Stimulated activated memory B cell treated with anti-CD40 and anti-IgM and Interleukin-4, amounts not matched to agents 10 μg/mL and 1 μg/mL and 100 μg/mL, for 72 hours (primary cell): Measurements from ENCODE around the gene LINC00237.

Experiments
- ATAC-seq: fragments of 150-1000 bp; cut with Tn5 transposase; 2 replicates; pipeline ENCODE4 v1.10.0; 2021
- H3K27ac Mint-ChIP-seq: one replicate; pipeline ENCODE4 v1.8.0; 2022; ENCODE audit warnings: mild to moderate bottlenecking, mixed read lengths
- H3K27me3 Mint-ChIP-seq: one replicate; pipeline ENCODE4 v1.8.0; 2022; ENCODE audit warnings: mixed read lengths
- H3K36me3 Mint-ChIP-seq: one replicate; pipeline ENCODE4 v1.8.0; 2022; ENCODE audit warnings: mixed read lengths
- H3K4me1 Mint-ChIP-seq: one replicate; pipeline ENCODE4 v1.8.0; 2022; ENCODE audit warnings: mixed read lengths
- H3K4me3 Mint-ChIP-seq: one replicate; pipeline ENCODE4 v1.8.0; 2022; ENCODE audit warnings: mild to moderate bottlenecking, moderate library complexity, mixed read lengths
- H3K9me3 Mint-ChIP-seq: one replicate; pipeline ENCODE4 v1.8.0; 2022; ENCODE audit warnings: mixed read lengths

LINC00237 gene

DNA sequence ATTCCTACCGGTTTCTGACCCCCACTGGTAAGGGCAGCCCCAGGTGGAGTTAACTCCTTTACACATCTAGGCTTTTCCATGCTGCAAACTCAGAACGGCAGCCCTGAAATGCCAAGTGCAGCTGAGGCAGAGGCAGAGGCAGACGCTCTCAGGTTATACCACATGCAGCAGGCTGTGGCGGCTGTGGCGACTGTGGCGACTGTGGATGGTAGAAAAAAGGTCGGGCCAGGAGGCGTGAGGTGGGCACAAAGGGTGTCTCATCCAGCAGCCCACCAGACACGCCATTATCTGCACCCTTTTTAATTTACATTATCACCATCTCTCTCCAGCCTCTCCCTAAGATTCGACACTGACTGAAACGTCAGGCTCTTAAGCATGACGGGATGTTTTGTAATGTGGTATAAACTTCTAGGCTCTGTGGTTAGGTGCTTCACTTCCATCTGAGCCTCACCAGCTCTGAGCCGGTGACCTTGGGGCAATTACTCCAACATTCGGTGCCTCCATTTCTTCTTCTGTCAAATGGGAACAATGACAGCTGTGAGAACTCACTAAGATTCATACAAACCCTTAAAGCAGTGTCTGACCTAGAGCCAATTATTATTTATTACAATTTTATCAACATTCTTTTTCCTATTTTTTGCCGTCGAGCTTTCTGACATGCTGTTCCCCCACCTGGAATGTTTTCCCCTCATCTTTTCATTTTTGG lies 27.9 kb upstream of the LINC00237 start:
- no peaks in the 10 kb centered on the region for H3K9me3 Mint-ChIP-seq
- ATAC-seq = no peak
- H3K27me3 Mint-ChIP-seq = no peaks in the 10 kb centered on the region
- peaks cover 57% of the 10 kb centered on the region for H3K36me3 Mint-ChIP-seq
- H3K4me3 Mint-ChIP-seq = no peak overlapping the region
- no peak overlapping the region for H3K27ac Mint-ChIP-seq
- H3K4me1 Mint-ChIP-seq = peaks cover under 1% of the 10 kb centered on the region

- no peak for ATAC-seq
- H3K36me3 Mint-ChIP-seq = peaks cover 55% of the 10 kb centered on the region
- H3K27ac Mint-ChIP-seq = no peak overlapping the region
These were observed 27.2 kb upstream of the LINC00237 start for GRCh38 chr20:21133404-21133803.

DNA sequence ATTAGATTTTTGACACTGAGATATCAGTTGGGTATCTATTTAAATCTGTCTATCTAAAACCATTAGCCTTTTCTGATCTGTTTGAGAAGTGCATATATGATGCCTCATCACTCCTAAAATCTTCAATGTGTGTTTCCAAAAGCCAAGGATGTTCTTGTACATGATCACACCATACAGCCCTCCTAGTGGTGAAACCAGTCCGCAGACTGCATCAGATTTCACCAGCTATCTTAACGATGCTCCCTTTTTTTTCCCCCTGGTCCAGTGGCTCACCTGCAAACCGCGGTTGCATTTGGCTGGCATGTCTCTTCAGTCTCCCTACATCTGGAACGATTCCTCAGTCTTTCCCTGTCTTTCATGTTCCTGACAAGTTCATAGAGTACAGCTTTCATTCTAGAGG lies 23.7 kb upstream of the LINC00237 start:
- H3K4me3 Mint-ChIP-seq = no peak overlapping the region

More at GRCh38 chr20:21133404-21133803, 27.2 kb upstream of the LINC00237 start:
- Mint-ChIP-seq H3K27me3 (no peaks in the 10 kb centered on the region), H3K9me3 (no peaks in the 10 kb centered on the region), H3K4me1 (peaks cover 5% of the 10 kb centered on the region), H3K4me3 (no peak overlapping the region)

DNA sequence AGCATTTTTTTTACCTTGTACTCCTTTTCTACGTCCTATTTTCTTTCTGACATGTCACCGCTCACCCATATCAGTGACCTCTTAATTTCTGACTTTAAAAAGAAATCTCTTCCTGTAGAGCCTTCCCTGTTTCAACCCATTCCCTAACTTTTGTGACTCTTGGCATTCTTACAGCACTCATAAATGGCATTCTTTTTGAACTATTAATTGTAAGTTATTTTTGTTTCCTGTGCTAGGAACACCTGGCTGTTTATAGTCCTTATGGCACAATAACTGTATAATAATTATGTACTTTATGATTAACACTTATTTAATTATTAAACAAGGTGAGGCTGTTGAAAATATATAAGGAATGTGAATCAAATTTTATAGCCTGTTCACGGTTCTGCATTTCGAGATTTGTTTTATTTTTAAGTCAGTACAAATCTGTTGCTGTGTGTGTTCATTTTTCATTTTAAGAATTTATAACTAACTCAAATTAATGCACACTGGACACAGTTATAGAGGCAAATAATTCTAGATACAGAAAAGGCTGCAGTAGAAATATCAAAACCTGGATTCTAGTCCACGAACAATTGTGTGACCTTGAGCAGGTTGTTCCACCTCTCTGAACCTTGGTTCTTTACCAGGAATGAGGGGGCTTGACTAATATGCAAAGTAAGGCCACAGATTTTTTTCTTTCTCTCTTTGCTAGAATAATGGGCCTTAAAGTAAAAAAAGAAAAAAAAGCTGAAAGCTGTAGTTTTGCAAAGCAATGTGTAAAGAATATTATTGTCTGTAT lies 21.2 kb upstream of the LINC00237 start:
- Mint-ChIP-seq H3K27ac (peak overlapping the region; percentile 90), H3K4me3 (peak overlapping the region; percentile 85), H3K4me1 (peaks cover 18% of the 10 kb centered on the region), H3K27me3 (no peaks in the 10 kb centered on the region), H3K9me3 (no peaks in the 10 kb centered on the region), H3K36me3 (peaks cover 16% of the 10 kb centered on the region)
- ATAC-seq = no peak

More for the DNA sequence above, 23.7 kb upstream of the LINC00237 start:
- Mint-ChIP-seq H3K4me1 (peaks cover 18% of the 10 kb centered on the region), H3K36me3 (peaks cover 29% of the 10 kb centered on the region), H3K27ac (no peak overlapping the region), H3K27me3 (no peaks in the 10 kb centered on the region), H3K9me3 (no peaks in the 10 kb centered on the region)
- ATAC-seq = no peak

DNA sequence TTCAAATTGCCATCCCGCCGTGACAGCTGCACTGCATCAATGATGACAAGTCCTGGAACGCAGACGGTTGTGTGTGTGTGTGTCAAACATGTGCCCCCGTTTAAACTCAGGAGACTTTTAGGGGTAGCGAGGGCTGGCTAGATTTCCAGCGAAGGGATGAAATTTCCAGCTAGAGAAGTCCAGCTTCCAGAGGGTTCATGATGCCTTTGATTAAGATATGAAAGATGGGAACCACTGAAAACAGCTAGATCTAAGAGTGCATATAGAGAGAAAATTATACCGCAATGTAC lies 20.4 kb upstream of the LINC00237 start:
- Mint-ChIP-seq H3K4me3 (peak overlapping the region; percentile 85), H3K36me3 (peaks cover 12% of the 10 kb centered on the region)

DNA sequence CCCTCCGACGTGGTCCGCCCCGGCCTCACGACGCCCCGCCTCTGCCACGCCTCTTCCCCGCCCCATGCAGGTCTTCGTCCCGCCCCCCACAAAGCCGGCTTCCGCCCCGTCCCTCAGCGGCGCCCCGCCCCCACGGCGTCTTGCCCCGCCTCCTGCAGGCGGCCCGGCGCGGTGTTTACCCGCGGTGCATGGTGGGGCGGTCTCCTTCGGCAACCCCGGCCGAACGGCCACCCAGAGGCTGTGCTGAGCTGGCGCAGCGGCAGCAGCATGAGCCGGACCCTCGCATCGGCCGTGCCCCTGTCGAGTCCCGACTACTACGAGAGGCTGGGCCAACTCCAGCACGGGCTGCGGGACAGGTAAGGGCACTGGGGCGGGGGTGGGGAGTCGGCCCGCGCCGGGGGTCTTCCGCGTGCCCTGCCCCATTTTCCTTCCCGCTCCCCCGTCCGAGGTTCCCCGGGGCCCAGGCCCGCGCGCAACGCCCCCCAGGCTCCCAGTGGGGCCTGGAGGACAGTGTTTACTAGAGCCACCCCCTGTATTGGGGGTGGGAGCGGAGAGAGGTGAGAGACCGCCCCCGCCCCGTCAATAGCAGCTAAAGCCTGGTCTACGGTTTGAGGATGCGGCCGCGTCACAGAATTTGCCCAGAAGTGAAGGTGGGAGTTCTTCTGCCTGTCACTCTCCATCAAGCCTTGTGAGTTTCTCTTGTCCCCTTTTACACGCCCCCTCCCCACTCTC lies 19.9 kb upstream of the LINC00237 start, which contains the start of gene KIZ:
TSS of gene KIZ (plus strand) at position 234 of the 732 bp plus-strand sequence. CDS start at position 268, 34 bp downstream.
- H3K4me3 Mint-ChIP-seq = peak within 1 kb of the TSS; percentile 85
- no peaks in the 10 kb centered on the region for H3K9me3 Mint-ChIP-seq
- H3K27me3 Mint-ChIP-seq = no peaks in the 10 kb centered on the region
- peaks cover 18% of the 10 kb centered on the region for H3K4me1 Mint-ChIP-seq
- peaks cover 10% of the 10 kb centered on the region for H3K36me3 Mint-ChIP-seq
- peak; percentile 99 for ATAC-seq
- peak within 1 kb of the TSS; percentile 90 for H3K27ac Mint-ChIP-seq

More for the DNA sequence above, 20.4 kb upstream of the LINC00237 start:
- Mint-ChIP-seq H3K27me3 (no peaks in the 10 kb centered on the region), H3K27ac (peak overlapping the region; percentile 90), H3K4me1 (peaks cover 18% of the 10 kb centered on the region), H3K9me3 (no peaks in the 10 kb centered on the region)
- ATAC-seq = no peak

- no peaks in the 10 kb centered on the region for H3K9me3 Mint-ChIP-seq
- ATAC-seq = peak; percentile 24
- peaks cover 18% of the 10 kb centered on the region for H3K4me1 Mint-ChIP-seq
- peak overlapping the region; percentile 85 for H3K4me3 Mint-ChIP-seq
- H3K27ac Mint-ChIP-seq = no peak overlapping the region
- H3K27me3 Mint-ChIP-seq = no peaks in the 10 kb centered on the region
- H3K36me3 Mint-ChIP-seq = peaks cover 10% of the 10 kb centered on the region
These were observed 19.1 kb upstream of the LINC00237 start for GRCh38 chr20:21125072-21125848.

DNA sequence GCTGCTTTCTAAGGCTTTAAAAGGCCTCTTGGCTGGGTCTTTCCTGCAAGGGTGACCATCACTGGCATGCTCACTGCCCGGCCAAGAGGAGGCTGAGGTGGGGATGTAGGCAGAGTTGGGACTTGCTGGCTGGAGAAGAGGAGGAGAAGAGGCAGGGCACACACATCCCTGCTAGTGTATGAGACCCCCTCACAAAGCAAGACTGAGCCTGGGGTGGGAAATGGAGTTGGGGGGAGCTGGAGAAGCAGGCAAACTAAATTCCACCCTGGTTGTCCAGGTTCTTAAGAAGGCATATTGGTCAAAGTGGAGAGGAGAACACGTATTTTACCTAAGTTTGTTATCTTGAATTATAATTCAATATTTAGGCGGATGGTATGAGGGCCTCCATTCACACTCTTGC lies 18.0 kb upstream of the LINC00237 start:
- Mint-ChIP-seq H3K4me3 (no peak overlapping the region), H3K27ac (no peak overlapping the region), H3K9me3 (no peaks in the 10 kb centered on the region), H3K27me3 (no peaks in the 10 kb centered on the region), H3K36me3 (peaks cover 5% of the 10 kb centered on the region), H3K4me1 (peaks cover 18% of the 10 kb centered on the region)
- no peak for ATAC-seq

DNA sequence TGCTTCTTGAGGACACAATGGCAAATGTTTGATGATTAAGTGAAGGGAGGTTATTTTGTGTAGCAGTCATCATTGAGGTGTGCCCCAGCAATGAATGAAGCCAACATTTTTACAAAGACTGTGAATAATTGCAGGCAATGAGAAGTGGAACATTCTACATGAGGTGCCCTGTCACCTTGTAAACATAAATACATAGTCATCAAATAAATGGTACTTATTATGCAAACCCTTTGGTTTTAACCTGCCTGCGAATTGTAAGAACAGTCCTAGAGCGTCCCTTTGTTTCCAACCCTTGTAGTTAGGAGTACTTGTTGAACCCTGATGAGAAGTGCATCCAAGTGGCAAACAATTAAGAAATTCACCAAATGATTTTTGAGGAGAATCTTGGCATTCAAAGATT lies 12.6 kb upstream of the LINC00237 start:
- Mint-ChIP-seq H3K9me3 (no peaks in the 10 kb centered on the region), H3K4me3 (no peak overlapping the region), H3K36me3 (no peaks in the 10 kb centered on the region), H3K27me3 (peaks cover 36% of the 10 kb centered on the region), H3K4me1 (no peaks in the 10 kb centered on the region), H3K27ac (no peak overlapping the region)
- ATAC-seq = no peak

DNA sequence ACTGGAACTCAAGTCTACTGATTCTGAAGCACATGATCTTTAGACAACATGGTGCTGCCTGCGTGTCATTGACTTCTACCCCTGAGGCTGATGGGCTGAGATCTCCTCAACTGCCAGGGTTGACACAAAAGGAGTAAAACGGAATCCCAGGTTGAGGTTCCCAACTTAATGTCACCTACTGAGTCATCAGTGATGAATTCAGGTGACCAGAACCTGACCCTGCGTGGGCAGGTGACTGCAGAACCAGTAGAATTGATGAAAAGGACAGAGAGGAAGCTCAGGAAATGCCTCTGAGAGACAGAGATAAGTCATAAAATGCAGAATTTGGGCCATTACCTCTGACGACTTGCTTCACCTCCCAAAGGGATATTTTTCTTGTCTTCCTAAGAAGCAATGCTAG lies 12.0 kb upstream of the LINC00237 start:
- ATAC-seq = no peak
- Mint-ChIP-seq H3K4me1 (no peaks in the 10 kb centered on the region), H3K27me3 (peaks cover 42% of the 10 kb centered on the region), H3K9me3 (no peaks in the 10 kb centered on the region), H3K4me3 (no peak overlapping the region), H3K27ac (no peak overlapping the region), H3K36me3 (no peaks in the 10 kb centered on the region)

DNA sequence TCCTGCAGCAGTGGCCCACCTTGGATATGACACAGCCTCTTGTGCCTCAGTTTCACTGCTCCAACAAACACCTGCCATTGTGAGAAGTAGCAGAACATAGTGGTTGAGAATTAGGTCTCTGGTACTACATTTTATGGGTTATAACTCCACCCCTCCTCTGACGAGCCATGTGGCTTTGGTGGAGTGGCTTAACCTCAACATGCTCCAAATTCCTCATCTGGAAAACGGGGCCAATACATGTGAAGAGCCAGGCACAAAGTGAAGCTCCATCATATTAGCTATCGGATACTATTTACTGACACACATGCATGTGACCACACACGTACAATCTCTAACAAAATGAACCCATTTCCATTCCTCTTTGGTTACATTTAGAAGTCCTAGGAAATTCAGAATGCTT lies 11.4 kb upstream of the LINC00237 start:
- no peaks in the 10 kb centered on the region for H3K4me1 Mint-ChIP-seq
- H3K4me3 Mint-ChIP-seq = no peak overlapping the region
- H3K27ac Mint-ChIP-seq = no peak overlapping the region
- ATAC-seq = no peak
- peaks cover 48% of the 10 kb centered on the region for H3K27me3 Mint-ChIP-seq
- no peaks in the 10 kb centered on the region for H3K9me3 Mint-ChIP-seq
- H3K36me3 Mint-ChIP-seq = no peaks in the 10 kb centered on the region

DNA sequence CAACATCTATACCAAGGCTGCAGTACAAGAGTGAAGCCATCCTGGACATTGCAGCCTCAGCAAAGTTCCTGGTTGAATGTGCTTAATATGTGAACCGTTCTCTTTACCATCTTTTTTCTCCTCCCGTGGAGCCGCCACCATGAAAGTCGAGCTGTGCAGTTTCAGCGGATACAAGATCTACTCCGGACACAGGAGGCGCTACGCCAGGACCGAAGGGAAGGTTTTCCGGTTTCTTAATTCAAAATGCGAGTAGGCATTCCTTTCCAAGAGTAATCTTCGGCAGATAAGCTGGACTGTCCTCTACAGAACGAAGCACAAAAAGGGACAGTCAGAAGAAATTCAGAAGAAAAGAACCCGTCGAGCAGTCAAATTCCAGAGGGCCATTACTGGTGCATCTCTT lies 8.4 kb upstream of the LINC00237 start:
- peaks cover 57% of the 10 kb centered on the region for H3K27me3 Mint-ChIP-seq
- ATAC-seq = no peak
- H3K27ac Mint-ChIP-seq = no peak overlapping the region
- H3K4me1 Mint-ChIP-seq = no peaks in the 10 kb centered on the region
- no peaks in the 10 kb centered on the region for H3K36me3 Mint-ChIP-seq
- H3K4me3 Mint-ChIP-seq = no peak overlapping the region
- no peaks in the 10 kb centered on the region for H3K9me3 Mint-ChIP-seq

- peaks cover 54% of the 10 kb centered on the region for H3K27me3 Mint-ChIP-seq
- no peak overlapping the region for H3K4me3 Mint-ChIP-seq
- H3K4me1 Mint-ChIP-seq = no peaks in the 10 kb centered on the region
- no peak overlapping the region for H3K27ac Mint-ChIP-seq
- H3K9me3 Mint-ChIP-seq = no peaks in the 10 kb centered on the region
- no peak for ATAC-seq
- no peaks in the 10 kb centered on the region for H3K36me3 Mint-ChIP-seq
These were observed 7.5 kb upstream of the LINC00237 start for GRCh38 chr20:21113697-21114096.

DNA sequence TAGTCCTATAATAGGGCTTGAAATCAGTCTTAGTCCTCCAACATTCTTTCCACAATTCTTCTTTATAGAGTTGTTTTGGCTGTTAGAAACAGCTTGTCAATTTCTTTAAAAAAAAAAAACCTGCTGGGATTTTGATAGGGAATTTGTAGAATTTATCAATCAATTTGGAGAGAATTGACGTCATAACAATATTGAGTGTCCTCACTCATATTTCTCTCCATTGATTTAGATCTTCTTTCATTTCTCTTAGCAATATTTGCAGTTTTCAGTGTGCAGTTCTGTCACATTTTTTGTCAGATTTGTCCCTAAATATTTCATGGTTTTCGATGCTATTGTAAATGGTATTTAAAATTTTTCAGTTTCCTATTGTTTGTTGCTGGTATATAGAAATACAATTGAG lies 5.3 kb upstream of the LINC00237 start:
- Mint-ChIP-seq H3K4me3 (no peak overlapping the region), H3K4me1 (no peaks in the 10 kb centered on the region), H3K27ac (no peak overlapping the region), H3K27me3 (peaks cover 58% of the 10 kb centered on the region), H3K9me3 (no peaks in the 10 kb centered on the region), H3K36me3 (no peaks in the 10 kb centered on the region)
- no peak for ATAC-seq

DNA sequence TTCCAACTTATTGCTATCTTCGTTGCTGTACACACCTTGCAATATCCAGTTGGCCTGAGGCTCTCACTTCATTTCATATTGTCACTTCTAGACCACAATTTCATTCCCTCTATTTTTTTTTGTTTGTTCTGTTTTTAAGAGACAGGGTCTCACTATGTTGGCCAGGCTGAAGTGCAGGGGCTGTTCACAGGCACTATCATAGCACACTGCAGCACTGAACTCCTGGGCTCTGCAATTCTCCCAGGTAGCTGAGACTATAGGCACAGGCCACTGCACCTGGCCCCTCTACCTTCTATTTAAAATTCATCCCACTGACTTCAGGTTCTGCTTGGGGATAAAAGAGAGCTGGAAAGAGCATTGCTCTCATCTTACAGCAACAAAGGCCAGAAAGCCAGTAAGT lies 4.7 kb upstream of the LINC00237 start:
- Mint-ChIP-seq H3K4me3 (no peak overlapping the region), H3K9me3 (no peaks in the 10 kb centered on the region), H3K4me1 (peaks cover 5% of the 10 kb centered on the region), H3K27ac (no peak overlapping the region), H3K27me3 (peaks cover 58% of the 10 kb centered on the region), H3K36me3 (no peaks in the 10 kb centered on the region)
- no peak for ATAC-seq
